Astrocyte (in vitro differentiated cells and primary cell): ENCODE measurements around the gene ZNF674. TPM values are rescaled to one million over a fixed set of nuclear protein-coding genes. Genes with fewer than 3 reads are reported as not detected.
A peak's percentile ranks its signal among the peaks of the same experiment; 100 is the strongest.

Experiments used
- DNase-seq: peaks from one replicate; pipeline ENCODE4 v3.0.0-alpha.2; 2010; ENCODE audit warnings: low read depth
- FAIRE-seq: peaks from 2 replicates; lab custom pipeline; 2011; peaks lifted over from hg19 to GRCh38; lab: Jason Lieb, UNC
- H2AFZ ChIP-seq: 2 replicates; pipeline ENCODE4 v1.6.0; 2012; ENCODE audit warnings: low read depth, low read length, inconsistent platforms
- H3K27ac ChIP-seq: 2 replicates; pipeline ENCODE4 v1.5.1; 2011; ENCODE audit warnings: low read depth, low read length, inconsistent platforms
- H3K27me3 ChIP-seq: 2 replicates; pipeline ENCODE4 v1.6.0; 2011; ENCODE audit warnings: low read length, inconsistent platforms; ENCODE audit not compliant: insufficient read depth
- H3K36me3 ChIP-seq: 2 replicates; pipeline ENCODE4 v1.5.1; 2011; ENCODE audit warnings: low read length, inconsistent platforms; ENCODE audit not compliant: insufficient read depth
- H3K4me1 ChIP-seq: 2 replicates; pipeline ENCODE4 v1.5.1; 2011; ENCODE audit warnings: low read length, inconsistent platforms; ENCODE audit not compliant: insufficient read depth
- H3K4me2 ChIP-seq: 2 replicates; pipeline ENCODE4 v1.6.0; 2012; ENCODE audit warnings: low read length, inconsistent platforms
- H3K4me3 ChIP-seq: 2 replicates; pipeline ENCODE4 v1.5.1; 2011; ENCODE audit warnings: low read depth, mild to moderate bottlenecking, low read length, inconsistent platforms; ENCODE audit not compliant: insufficient read depth
- H3K79me2 ChIP-seq: 2 replicates; pipeline ENCODE4 v1.6.0; 2012; ENCODE audit warnings: mild to moderate bottlenecking, low read length, inconsistent platforms; ENCODE audit not compliant: insufficient read depth
- H3K9ac ChIP-seq: 2 replicates; pipeline ENCODE4 v1.6.0; 2012; ENCODE audit warnings: mild to moderate bottlenecking, low read length, inconsistent platforms
- H3K9me3 ChIP-seq: 2 replicates; pipeline ENCODE4 v1.5.1; 2012; ENCODE audit warnings: low read depth, mild to moderate bottlenecking, low read length, inconsistent platforms; ENCODE audit not compliant: insufficient read depth
- H4K20me1 ChIP-seq: 2 replicates; pipeline ENCODE4 v1.6.0; 2012; ENCODE audit warnings: low read length, inconsistent platforms; ENCODE audit not compliant: insufficient read depth
- H3K27ac Mint-ChIP-seq: one replicate; pipeline ENCODE4 v1.8.0; 2021; ENCODE audit warnings: mild to moderate bottlenecking, mixed read lengths; ENCODE audit not compliant: unreplicated experiment
- H3K27me3 Mint-ChIP-seq: one replicate; pipeline ENCODE4 v1.8.0; 2021; ENCODE audit warnings: low read depth, mixed read lengths; ENCODE audit not compliant: unreplicated experiment
- H3K36me3 Mint-ChIP-seq: one replicate; pipeline ENCODE4 v1.8.0; 2021; ENCODE audit warnings: low read depth, mixed read lengths; ENCODE audit not compliant: unreplicated experiment
- H3K4me1 Mint-ChIP-seq: one replicate; pipeline ENCODE4 v1.8.0; 2021; ENCODE audit warnings: low read depth, mixed read lengths; ENCODE audit not compliant: unreplicated experiment
- H3K4me3 Mint-ChIP-seq: one replicate; pipeline ENCODE4 v1.8.0; 2021; ENCODE audit warnings: mild to moderate bottlenecking, moderate library complexity, mixed read lengths; ENCODE audit not compliant: unreplicated experiment
- H3K9me3 Mint-ChIP-seq: one replicate; pipeline ENCODE4 v1.8.0; 2021; ENCODE audit warnings: mild to moderate bottlenecking, mixed read lengths; ENCODE audit not compliant: unreplicated experiment
- CTCF ChIP-seq: IDR thresholded peaks from 2 replicates; pipeline ENCODE4 v1.5.1; 2011; ENCODE audit warnings: low read depth, mild to moderate bottlenecking, inconsistent platforms, low read length, moderate library complexity; ENCODE audit not compliant: insufficient read depth
- EZH2 ChIP-seq: IDR thresholded peaks from 2 replicates; pipeline ENCODE4 v1.6.1; 2012; ENCODE audit warnings: mild to moderate bottlenecking, low read length, inconsistent platforms; ENCODE audit not compliant: insufficient read depth
- total RNA-seq: library from RNA; stranded (reverse); gene quantifications from 2 replicates; pipeline ENCODE4 v1.2.1, GENCODE V29; 2021

The ZNF674 gene
- total RNA-seq, 1 donor from 2014 or later, result 5.5 TPM

GRCh38 chrX:46456125-46456922, 88.9 kb downstream of the ZNF674 start:
- Mint-ChIP-seq H3K9me3 (no peaks in the 10 kb centered on the region), H3K4me3 (no peak overlapping the region)
- no peak for DNase-seq

More at GRCh38 chrX:46456125-46456922, 88.9 kb downstream of the ZNF674 start:
- Histone ChIP-seq H4K20me1 (no peaks in the 10 kb centered on the region), H3K27ac (no peak overlapping the region), H2AFZ (no peak overlapping the region), H3K79me2 (no peaks in the 10 kb centered on the region), H3K4me2 (no peak overlapping the region), H3K9ac (no peak overlapping the region), H3K36me3 (peaks cover 3% of the 10 kb centered on the region), H3K4me3 (no peak overlapping the region), H3K9me3 (no peaks in the 10 kb centered on the region), H3K4me1 (no peaks in the 10 kb centered on the region), H3K27me3 (no peaks in the 10 kb centered on the region)
- Mint-ChIP-seq H3K27ac (no peak overlapping the region), H3K27me3 (no peaks in the 10 kb centered on the region), H3K4me1 (no peaks in the 10 kb centered on the region), H3K36me3 (no peaks in the 10 kb centered on the region)
- TF ChIP-seq CTCF (no peak), EZH2 (no peak)
- FAIRE-seq, result peak; percentile 80

Other genes with a start within 250 kb of the ZNF674 start
- 13.8 and 15.4 TPM in 2 replicates for gene CHST7, start 28.3 kb upstream of the ZNF674 start, total RNA-seq
- gene SLC9A7, start 213.7 kb upstream of the ZNF674 start, total RNA-seq, result 20.8 and 21.0 TPM in 2 replicates